Right hindlimb (tissue), 1 donor: Measurements from ENCODE around the gene STK4.
A peak's percentile ranks its signal among the peaks of the same experiment; 100 is the strongest.
"Not testable (repeated sequence)": the region's sequence is repeated elsewhere in the genome, so short reads cannot be mapped to it uniquely, and the experiment has no call there.

ENCODE experiments used
- DNase-seq: peaks from one replicate; pipeline ENCODE4 v3.0.0-alpha.2; 2018

The STK4 gene

GRCh38 chr20:44990425-44990824 lies 24.1 kb downstream of the STK4 start:
- DNase-seq = no peak

GRCh38 chr20:44990957-44991356 lies 24.6 kb downstream of the STK4 start:
- no peak for DNase-seq

GRCh38 chr20:44993343-44993742 lies 27.0 kb downstream of the STK4 start:
- DNase-seq = no peak

- DNase-seq = no peak
Measured at GRCh38 chr20:44997171-44997570, 30.9 kb downstream of the STK4 start.

- no peak for DNase-seq
Measured at GRCh38 chr20:44997668-44998067, 31.4 kb downstream of the STK4 start.

- DNase-seq = no peak
Measured at GRCh38 chr20:45008521-45009049, 42.3 kb downstream of the STK4 start.

- DNase-seq = no peak
Measured at GRCh38 chr20:45010399-45010828, 44.1 kb downstream of the STK4 start.

GRCh38 chr20:45011108-45011526 lies 44.8 kb downstream of the STK4 start:
- DNase-seq = peak; percentile 52

GRCh38 chr20:45012682-45013302 lies 46.5 kb downstream of the STK4 start:
- no peak for DNase-seq

- not testable (repeated sequence) for DNase-seq
Measured at GRCh38 chr20:45014131-45014530, 47.8 kb downstream of the STK4 start.

- no peak for DNase-seq
Measured at GRCh38 chr20:45014671-45015415, 48.5 kb downstream of the STK4 start.

- DNase-seq = no peak
Measured at GRCh38 chr20:45016089-45016671, 49.9 kb downstream of the STK4 start.

GRCh38 chr20:45017281-45017680 lies 51.0 kb downstream of the STK4 start:
- no peak for DNase-seq

GRCh38 chr20:45017857-45018256 lies 51.5 kb downstream of the STK4 start:
- no peak for DNase-seq

- no peak for DNase-seq
Measured at GRCh38 chr20:45019027-45019761, 52.9 kb downstream of the STK4 start.

- DNase-seq = no peak
Measured at GRCh38 chr20:45019762-45020123, 53.4 kb downstream of the STK4 start.

GRCh38 chr20:45020236-45020886 lies 54.0 kb downstream of the STK4 start:
- DNase-seq = no peak

GRCh38 chr20:45021631-45022030 lies 55.3 kb downstream of the STK4 start:
- DNase-seq = no peak

- DNase-seq = not testable (repeated sequence)
Measured at GRCh38 chr20:45023140-45023539, 56.8 kb downstream of the STK4 start.

- DNase-seq = no peak
Measured at GRCh38 chr20:45028424-45029136, 62.3 kb downstream of the STK4 start.

GRCh38 chr20:45029884-45030283 lies 63.6 kb downstream of the STK4 start:
- no peak for DNase-seq

GRCh38 chr20:45032276-45032675 lies 66.0 kb downstream of the STK4 start:
- DNase-seq = no peak
